NCI-H510A (cell line): ENCODE measurements around the gene FXYD3.

Source experiments
- DNase-seq: peaks from one replicate; lab custom pipeline; 2025; lab: John Stamatoyannopoulos, UW

FXYD3 gene

GRCh38 chr19:35115177-35115951 lies at the start of gene FXYD3:
FXYD3 (plus strand) TSS chr19:35115823; CDS start chr19:35119377, 3,554 bp downstream.
- no peak for DNase-seq

- no peak for DNase-seq
Measured at GRCh38 chr19:35066121-35066520, 49.5 kb upstream of the FXYD3 start.

- DNase-seq: no peak
Measured at GRCh38 chr19:35066691-35067563, 48.7 kb upstream of the FXYD3 start.

GRCh38 chr19:35068941-35069634 lies 46.5 kb upstream of the FXYD3 start:
- no peak for DNase-seq

DNA sequence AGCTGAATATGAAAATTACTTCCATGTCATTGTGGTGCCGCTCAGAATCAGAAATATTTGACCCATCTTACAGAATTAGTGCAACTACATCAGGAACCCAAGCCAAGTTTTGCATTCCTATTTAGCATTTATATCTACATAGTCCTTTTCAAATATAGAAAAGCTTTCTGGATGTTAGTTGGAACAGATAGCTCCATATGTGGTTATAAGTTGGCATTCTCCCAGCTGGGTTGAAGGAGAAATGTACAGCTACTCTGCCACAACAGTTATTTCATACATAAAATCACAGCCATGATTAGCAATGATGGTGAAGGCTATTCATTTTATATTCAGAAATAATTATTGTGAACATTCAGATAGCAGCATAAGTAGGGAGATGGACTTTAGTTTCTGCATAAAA lies 45.9 kb upstream of the FXYD3 start:
- DNase-seq: no peak

DNA sequence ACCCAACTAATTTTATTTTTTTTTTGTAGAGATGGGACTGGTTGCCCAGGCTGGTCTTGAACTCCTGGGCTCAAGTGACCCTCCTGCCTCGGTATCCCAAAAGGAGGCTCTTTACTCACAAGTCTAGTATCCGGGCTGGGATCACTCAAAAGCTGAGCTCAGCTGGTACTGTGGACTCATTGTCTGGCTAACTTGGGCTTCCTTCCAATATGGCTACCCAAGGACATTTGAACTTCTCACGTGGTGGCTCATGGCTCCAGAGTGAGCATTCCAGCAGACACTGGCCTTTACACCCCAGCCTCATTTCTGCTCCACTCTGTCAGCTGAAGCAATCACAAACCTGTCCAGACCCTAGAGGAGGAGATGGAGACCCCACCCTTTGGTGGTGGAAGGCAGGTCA lies 45.2 kb upstream of the FXYD3 start:
- no peak for DNase-seq

DNA sequence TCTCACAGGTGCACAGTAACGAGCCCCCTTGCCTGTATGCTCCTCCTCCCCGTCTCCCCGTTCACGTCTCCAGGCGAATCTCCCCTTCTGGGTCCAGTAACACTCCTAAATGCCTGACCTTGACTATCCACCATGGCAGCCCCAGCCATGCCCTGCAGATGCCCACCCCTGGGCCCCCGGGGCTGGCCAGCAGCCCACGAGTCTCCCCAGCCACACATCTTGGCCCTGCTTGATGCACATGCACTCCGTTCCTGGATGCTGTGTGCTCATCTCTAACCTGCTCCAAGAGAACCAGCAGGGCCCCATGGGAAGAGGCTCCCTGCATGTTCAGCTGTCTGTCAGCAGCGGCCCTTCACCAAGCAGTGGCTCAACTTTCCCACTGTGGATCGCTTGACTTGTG lies 42.1 kb upstream of the FXYD3 start:
- no peak for DNase-seq

- no peak for DNase-seq
Measured at GRCh38 chr19:35073941-35074340, 41.7 kb upstream of the FXYD3 start.

DNA sequence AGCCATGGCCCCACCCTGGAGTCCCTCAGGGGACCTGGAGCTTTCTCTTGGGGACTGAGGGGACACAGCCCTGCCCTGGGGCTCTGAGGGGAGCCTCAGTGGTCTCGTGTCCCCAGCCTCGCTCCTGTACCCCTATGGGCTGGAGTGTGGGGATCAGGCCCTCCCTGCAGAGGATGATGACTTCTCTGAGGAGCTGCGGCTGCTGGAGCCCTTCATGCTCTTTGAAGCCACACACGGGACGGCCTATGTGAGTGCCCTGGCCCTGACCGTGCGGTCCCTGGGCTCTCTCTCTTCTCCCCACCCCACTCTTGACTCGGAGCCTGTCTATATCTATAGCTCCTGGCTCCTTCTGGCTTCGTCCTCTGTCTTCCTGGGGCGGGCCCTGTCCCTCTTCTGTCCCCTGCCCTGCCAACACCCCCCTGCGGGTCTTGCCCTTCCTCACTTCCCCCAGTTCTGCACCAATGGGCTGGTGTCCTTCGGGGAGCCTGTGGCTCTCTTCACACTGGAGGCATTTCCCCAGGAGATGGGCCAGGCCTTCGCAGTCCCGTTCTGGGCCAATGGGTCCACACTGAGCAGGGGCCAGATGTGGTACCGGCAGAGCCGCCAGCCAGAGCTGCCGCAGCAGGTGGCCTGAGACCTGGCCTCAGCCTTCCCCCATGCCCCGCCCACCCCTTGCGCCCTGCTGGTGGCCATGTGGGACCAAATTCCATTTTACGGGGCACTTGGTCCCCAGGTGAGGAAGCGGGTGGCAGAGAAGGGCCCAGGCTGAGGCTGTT lies 41.0 kb upstream of the FXYD3 start:
- no peak for DNase-seq

DNA sequence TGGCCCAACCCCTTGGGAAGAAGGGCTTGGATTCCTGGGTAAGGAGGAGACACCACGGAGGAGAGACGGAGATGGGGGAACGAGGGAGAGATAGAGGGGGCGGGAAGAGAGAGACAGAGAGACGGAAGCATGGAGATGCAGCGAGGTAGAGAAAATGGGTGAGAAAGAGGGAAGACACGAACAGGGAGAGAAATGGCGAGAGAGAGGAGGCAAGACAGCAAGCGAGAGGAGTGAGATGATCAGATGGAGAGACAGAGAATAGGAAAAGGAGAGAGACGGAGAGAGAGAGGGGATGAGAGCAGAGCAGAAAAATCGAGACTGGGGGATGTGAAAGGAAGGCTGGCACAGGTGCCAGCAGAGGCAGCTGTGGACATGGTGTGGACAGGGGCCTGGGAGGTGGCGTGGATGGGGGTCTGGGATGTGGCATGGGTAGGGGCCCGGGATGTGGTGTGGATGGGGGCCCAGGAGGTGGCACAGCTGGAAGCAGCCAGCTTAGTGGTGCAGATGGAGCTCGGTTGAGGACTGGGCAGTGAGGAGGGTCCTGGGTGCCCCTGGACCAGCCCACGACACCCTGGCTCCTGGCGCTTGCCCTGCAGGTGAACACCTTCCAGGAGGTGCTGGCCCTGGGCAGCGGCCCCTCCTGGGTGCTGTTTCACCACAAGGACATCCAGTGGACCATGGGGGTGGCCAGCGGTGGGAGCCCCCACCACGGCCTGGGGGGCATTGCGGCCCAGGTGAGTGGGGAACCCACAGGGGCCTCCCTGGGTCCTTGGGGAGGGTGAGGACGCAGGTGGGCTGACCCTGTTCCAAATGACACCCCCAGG lies 40.2 kb upstream of the FXYD3 start:
- DNase-seq: no peak

- no peak for DNase-seq
Measured at GRCh38 chr19:35076026-35076370, 39.6 kb upstream of the FXYD3 start.

DNA sequence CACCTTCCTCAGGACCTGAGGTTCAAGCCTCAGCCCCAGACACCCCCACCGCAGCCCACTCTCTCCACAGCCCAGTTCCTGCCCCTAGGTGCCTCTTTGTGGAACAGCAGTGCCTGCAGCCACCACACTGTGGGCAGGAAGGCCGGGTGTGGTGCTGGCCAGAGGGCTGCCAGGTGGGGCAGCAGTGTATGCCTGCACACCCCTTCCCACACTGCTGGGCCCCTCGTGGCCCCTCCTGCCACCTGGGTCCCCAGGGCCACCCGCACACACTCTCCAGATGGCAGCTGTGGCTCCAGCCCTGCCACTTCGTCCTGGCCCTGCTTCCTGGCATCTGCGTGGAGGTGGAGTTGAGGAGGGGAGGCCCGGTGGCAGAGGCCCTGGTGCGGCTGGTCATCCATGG lies 39.0 kb upstream of the FXYD3 start:
- no peak for DNase-seq

DNA sequence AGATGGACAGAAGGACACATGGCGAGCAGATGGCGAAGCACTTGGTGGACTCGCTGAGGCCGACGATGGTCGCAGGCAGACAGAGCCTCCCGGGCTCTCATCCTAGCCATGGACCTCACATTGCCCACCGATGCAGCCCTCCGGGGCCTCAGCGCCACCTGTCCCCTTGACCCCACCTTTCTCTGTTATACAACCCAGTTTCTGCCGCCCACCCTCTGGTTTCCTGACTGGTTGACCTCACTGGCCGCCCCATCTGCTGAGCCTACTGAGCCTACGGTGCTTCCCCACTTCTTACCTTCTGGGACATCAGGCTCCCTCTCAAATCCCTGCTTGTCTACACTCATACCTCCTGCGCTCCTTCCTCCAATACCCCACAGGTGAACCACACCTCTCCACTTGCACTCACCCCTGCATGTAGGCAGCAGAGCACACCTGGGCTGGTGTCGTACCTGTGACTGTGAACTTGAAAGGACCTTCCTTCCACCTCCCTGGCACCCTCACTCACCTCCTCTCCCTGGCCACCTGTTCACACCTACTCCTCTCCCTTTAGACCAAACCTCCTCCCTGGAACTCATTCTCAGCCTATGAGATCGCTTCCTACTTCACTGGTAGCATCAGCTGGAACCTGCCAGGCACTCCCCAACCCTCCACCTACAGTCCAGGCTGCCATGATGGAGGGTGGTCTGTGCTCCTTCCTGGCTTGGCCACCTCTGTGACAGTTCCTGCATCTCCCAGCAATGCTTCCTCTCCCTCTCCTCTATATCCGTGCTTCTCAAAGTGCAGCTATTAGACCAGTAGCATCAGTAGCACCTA lies 38.0 kb upstream of the FXYD3 start:
- DNase-seq: no peak

- no peak for DNase-seq
Measured at GRCh38 chr19:35079826-35080225, 35.8 kb upstream of the FXYD3 start.

- DNase-seq: no peak
Measured at GRCh38 chr19:35080613-35081170, 34.9 kb upstream of the FXYD3 start.

- DNase-seq: no peak
Measured at GRCh38 chr19:35081201-35081600, 34.4 kb upstream of the FXYD3 start.

GRCh38 chr19:35083691-35084508 lies 31.7 kb upstream of the FXYD3 start:
- DNase-seq: no peak

DNA sequence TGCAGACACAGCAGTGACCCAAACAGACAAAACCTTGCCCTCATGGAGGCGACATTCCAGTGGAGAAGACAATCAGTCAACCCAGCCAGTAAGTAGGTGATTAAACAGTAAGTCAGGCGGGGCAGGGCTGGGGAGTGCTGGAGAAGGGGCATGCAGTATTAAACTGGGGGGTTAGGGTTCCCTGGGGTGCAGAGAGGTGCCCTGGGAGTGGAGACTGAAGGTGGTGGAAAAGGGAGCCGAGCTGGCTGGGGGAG lies 31.2 kb upstream of the FXYD3 start:
- DNase-seq: no peak

- no peak for DNase-seq
Measured at GRCh38 chr19:35085947-35086346, 29.7 kb upstream of the FXYD3 start.
